Measurements from ENCODE around the gene FAM114A1. TPM values are rescaled to one million over a fixed set of nuclear protein-coding genes. Genes with fewer than 3 reads are reported as not detected.

Gene FAM114A1
- total RNA-seq = 100 to 1,000 TPM; 148 to 180 TPM

- H3K9me3 ChIP-seq = no peaks in the 10 kb centered on the region
- H3K27ac ChIP-seq = peak within 1 kb of the TSS; percentile 68 to 96
- DNase-seq (ENCODE audit: low spot score) = peak; percentile 19
- peak; percentile 83 for ATAC-seq (ENCODE audit: insufficient number of reproducible peaks, low FRiP score, low read depth)
- no peaks in the 10 kb centered on the region for H3K27me3 ChIP-seq (replicated peaks; ENCODE audit: insufficient read depth)
- no peak for TF ChIP-seq CTCF (IDR thresholded peaks at IDR 0.05)
- peaks cover 11 to 43% of the 10 kb centered on the region in 2 donors for H3K4me1 ChIP-seq (ENCODE audit: control insufficient read depth in 1 of 2, low read depth in 2 of 2)
- H3K36me3 ChIP-seq = no peaks in the 10 kb centered on the region
- H3K4me3 ChIP-seq = peak within 1 kb of the TSS; percentile 94
These were observed at the start of gene FAM114A1 for GRCh38 chr4:38867478-38868058. FAM114A1 (plus strand) TSS chr4:38867806; CDS start chr4:38878079, 10,273 bp downstream.

DNA sequence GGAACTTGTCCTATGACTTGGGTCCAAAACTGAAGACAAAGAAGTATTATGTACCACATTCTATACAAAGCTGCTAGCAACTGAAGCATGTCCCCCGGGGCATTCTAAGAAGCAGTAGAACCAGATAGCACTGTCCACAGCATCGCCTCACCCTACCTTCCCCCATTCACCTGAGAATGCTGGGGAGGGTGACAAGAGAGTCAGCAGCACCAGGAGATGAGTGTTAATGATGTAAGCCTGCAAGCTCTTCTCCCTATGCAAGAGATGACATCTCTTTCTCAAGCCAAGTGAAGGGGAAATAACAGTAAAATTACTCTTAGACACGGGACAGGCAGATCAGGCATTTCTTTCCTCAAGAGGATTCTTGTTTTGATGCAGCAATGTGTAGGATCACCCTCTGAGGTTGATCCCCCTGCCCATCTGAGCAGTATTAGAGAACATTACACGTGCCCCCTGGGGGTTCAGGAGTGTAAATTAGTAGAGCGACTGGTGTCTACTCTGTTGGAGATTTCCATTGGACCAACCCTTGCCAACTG is 49.1 kb upstream of the FAM114A1 start:
- no peaks in the 10 kb centered on the region for H3K36me3 ChIP-seq
- no peak overlapping the region for H3K27ac ChIP-seq
- H3K27me3 ChIP-seq (replicated peaks; ENCODE audit: insufficient read depth) = no peaks in the 10 kb centered on the region
- no peak for ATAC-seq (ENCODE audit: insufficient number of reproducible peaks, low FRiP score, low read depth)
- H3K4me3 ChIP-seq = no peak overlapping the region
- TF ChIP-seq CTCF (IDR thresholded peaks at IDR 0.05) = no peak
- no peak for DNase-seq (ENCODE audit: low spot score)
- no peaks in the 10 kb centered on the region for H3K9me3 ChIP-seq
- no peaks in the 10 kb centered on the region for H3K4me1 ChIP-seq (ENCODE audit: control insufficient read depth in 1 of 2, low read depth in 2 of 2)

DNA sequence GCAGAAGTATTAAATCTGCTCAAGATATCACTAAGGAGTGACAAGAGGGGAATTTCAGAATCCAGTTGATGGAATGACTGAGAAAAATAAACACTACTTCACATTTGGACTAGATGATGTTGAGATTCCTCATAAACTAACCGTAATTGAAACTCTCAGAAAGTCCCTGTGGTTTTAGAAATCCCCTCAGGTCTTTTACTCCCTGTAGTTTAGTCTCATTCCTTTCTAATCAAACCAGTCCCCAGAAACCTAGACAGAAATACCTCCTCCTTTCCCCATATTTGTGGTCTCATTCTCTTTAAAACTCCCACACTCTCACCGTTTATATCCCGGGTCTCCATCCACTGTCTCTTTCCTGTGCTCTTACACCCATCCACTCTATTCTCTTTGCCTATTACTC is 48.0 kb upstream of the FAM114A1 start:
- no peak for TF ChIP-seq CTCF (IDR thresholded peaks at IDR 0.05)
- H3K27ac ChIP-seq = no peak overlapping the region

DNA sequence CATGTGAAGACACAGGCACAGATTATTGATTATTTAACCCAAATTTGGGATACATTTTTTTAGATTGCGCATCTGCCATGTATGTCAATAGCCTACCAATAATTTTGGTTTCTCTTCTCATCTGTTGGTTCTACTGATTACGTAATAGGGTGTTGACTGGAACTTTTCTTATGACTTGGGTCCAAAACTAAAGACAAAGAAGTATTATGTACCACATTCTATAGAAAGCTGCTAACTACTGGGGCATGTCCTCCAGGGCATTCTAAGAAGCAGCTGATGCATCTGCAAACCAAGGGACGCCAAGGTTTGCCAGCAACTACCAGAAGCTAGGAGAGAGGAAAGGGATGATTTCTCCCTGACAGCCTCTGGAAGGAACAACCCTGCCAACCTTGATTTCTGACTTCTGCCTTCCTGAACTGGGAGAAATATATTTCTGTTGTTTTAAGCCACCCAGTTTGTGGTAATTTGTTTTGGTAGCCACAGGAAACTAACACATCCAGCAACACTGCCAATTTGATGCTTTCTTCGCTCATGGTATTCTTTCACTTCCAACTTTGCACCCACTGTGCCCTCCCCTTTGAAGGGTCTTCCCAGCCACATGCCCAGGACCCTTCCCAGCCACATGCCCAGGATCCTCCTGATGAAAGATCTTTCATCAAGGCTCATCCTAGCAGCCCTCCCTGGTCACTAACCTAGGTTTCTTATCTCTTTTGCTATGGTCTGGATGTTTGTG is 47.1 kb upstream of the FAM114A1 start:
- DNase-seq (ENCODE audit: low spot score) = no peak

More for the DNA sequence above, 48.0 kb upstream of the FAM114A1 start:
- DNase-seq (ENCODE audit: low spot score) (no peak), ATAC-seq (ENCODE audit: insufficient number of reproducible peaks, low FRiP score, low read depth) (no peak)
- no peaks in the 10 kb centered on the region for H3K9me3 ChIP-seq
- H3K27me3 ChIP-seq (replicated peaks; ENCODE audit: insufficient read depth) = no peaks in the 10 kb centered on the region
- H3K4me3 ChIP-seq = no peak overlapping the region
- no peaks in the 10 kb centered on the region for H3K4me1 ChIP-seq (ENCODE audit: control insufficient read depth in 1 of 2, low read depth in 2 of 2)
- H3K36me3 ChIP-seq = no peaks in the 10 kb centered on the region

More for the DNA sequence above, 47.1 kb upstream of the FAM114A1 start:
- Histone ChIP-seq H3K27ac (no peak overlapping the region), H3K27me3 (replicated peaks; ENCODE audit: insufficient read depth) (no peaks in the 10 kb centered on the region), H3K4me1 (ENCODE audit: control insufficient read depth in 1 of 2, low read depth in 2 of 2) (no peaks in the 10 kb centered on the region), H3K36me3 (no peaks in the 10 kb centered on the region), H3K9me3 (no peaks in the 10 kb centered on the region), H3K4me3 (no peak overlapping the region)
- no peak for ATAC-seq (ENCODE audit: insufficient number of reproducible peaks, low FRiP score, low read depth)
- TF ChIP-seq CTCF (IDR thresholded peaks at IDR 0.05) = no peak

Data from thoracic aorta (tissue), 2 donors.